H9 (cell line): ENCODE results near the gene POLR3H. TPM values are rescaled to one million over a fixed set of nuclear protein-coding genes. Genes with fewer than 3 reads are reported as not detected.

Source experiments
- DNase-seq: peaks from one replicate; pipeline ENCODE4 v3.0.0-alpha.2; 2017
- H2AFZ ChIP-seq: one replicate; pipeline ENCODE4 v1.6.1; 2013; ENCODE audit warnings: mild to moderate bottlenecking, low read length, control low read depth, moderate library complexity
- H2AK5ac ChIP-seq: 2 replicates; pipeline ENCODE4 v1.6.1; 2013; ENCODE audit warnings: low read length, control low read depth, mixed read lengths; ENCODE audit not compliant: insufficient read length
- H2BK120ac ChIP-seq: one replicate; pipeline ENCODE4 v1.6.1; 2013; ENCODE audit warnings: low read depth, mild to moderate bottlenecking, low read length, control low read depth, inconsistent platforms; ENCODE audit not compliant: poor library complexity, severe bottlenecking
- H2BK12ac ChIP-seq: 2 replicates; pipeline ENCODE4 v1.6.1; 2013; ENCODE audit warnings: low read length, control low read depth, mixed read lengths, low read depth; ENCODE audit not compliant: insufficient read length
- H2BK15ac ChIP-seq: 2 replicates; pipeline ENCODE4 v1.6.1; 2013; ENCODE audit warnings: low read depth, low read length, control low read depth
- H2BK20ac ChIP-seq: one replicate; pipeline ENCODE4 v1.6.1; 2013; ENCODE audit warnings: low read depth, mild to moderate bottlenecking, low read length, control low read depth, inconsistent platforms; ENCODE audit not compliant: poor library complexity, severe bottlenecking
- H2BK5ac ChIP-seq: 2 replicates; pipeline ENCODE4 v1.6.1; 2013; ENCODE audit warnings: low read length, control low read depth, mixed read lengths; ENCODE audit not compliant: insufficient read length
- H3K14ac ChIP-seq: 2 replicates; pipeline ENCODE4 v1.6.1; 2013; ENCODE audit warnings: low read length, control low read depth; ENCODE audit not compliant: insufficient read depth
- H3K18ac ChIP-seq: 2 replicates; pipeline ENCODE4 v1.6.1; 2013; ENCODE audit warnings: low read depth, mild to moderate bottlenecking, mixed read lengths, low read length, control low read depth; ENCODE audit not compliant: insufficient read length
- H3K23ac ChIP-seq: 2 replicates; pipeline ENCODE4 v1.6.1; 2013; ENCODE audit warnings: low read length, control low read depth, mixed read lengths, low read depth; ENCODE audit not compliant: insufficient read length
- H3K23me2 ChIP-seq: 2 replicates; pipeline ENCODE4 v1.6.1; 2013; ENCODE audit warnings: low read depth, mild to moderate bottlenecking, mixed read lengths, low read length, control low read depth; ENCODE audit not compliant: insufficient read length, poor library complexity, severe bottlenecking
- H3K27ac ChIP-seq: 2 replicates; pipeline ENCODE4 v1.5.1; 2013; ENCODE audit warnings: low read length, control low read depth, mixed read lengths, low read depth; ENCODE audit not compliant: insufficient read length
- H3K27me3 ChIP-seq: 2 replicates; pipeline ENCODE4 v1.6.1; 2013; ENCODE audit warnings: low read length, control low read depth, inconsistent platforms; ENCODE audit not compliant: insufficient read depth
- H3K4ac ChIP-seq: 2 replicates; pipeline ENCODE4 v1.6.1; 2013; ENCODE audit warnings: low read depth, mild to moderate bottlenecking, control low read depth, inconsistent platforms, low read length, moderate library complexity
- H3K4me1 ChIP-seq: 2 replicates; pipeline ENCODE4 v1.6.1; 2013; ENCODE audit warnings: low read length, control low read depth, inconsistent platforms; ENCODE audit not compliant: insufficient read depth
- H3K4me2 ChIP-seq: 2 replicates; pipeline ENCODE4 v1.6.1; 2013; ENCODE audit warnings: low read length, control low read depth, mixed read lengths; ENCODE audit not compliant: insufficient read length, insufficient read depth
- H3K56ac ChIP-seq: 2 replicates; pipeline ENCODE4 v1.6.1; 2013; ENCODE audit warnings: low read depth, mild to moderate bottlenecking, mixed read lengths, low read length, control low read depth; ENCODE audit not compliant: insufficient read length
- H3K79me1 ChIP-seq: 2 replicates; pipeline ENCODE4 v1.6.1; 2013; ENCODE audit warnings: low read depth, mild to moderate bottlenecking, moderate library complexity, low read length, control low read depth, inconsistent platforms; ENCODE audit not compliant: insufficient read depth, poor library complexity, severe bottlenecking
- H3K79me2 ChIP-seq: 2 replicates; pipeline ENCODE4 v1.6.1; 2013; ENCODE audit warnings: low read length, control low read depth, inconsistent platforms; ENCODE audit not compliant: insufficient read depth
- H3K9ac ChIP-seq: 2 replicates; pipeline ENCODE4 v1.6.1; 2013; ENCODE audit warnings: low read length, control low read depth, mixed read lengths; ENCODE audit not compliant: insufficient read length; ENCODE audit errors: extremely low read depth
- H3K9me3 ChIP-seq: one replicate; pipeline ENCODE4 v1.6.1; 2013; ENCODE audit warnings: low read depth, low read length, inconsistent platforms; ENCODE audit not compliant: control insufficient read depth
- H3T11ph ChIP-seq: one replicate; pipeline ENCODE4 v1.6.1; 2013; ENCODE audit warnings: mild to moderate bottlenecking, low read length, control low read depth, inconsistent platforms
- H4K20me1 ChIP-seq: one replicate; pipeline ENCODE4 v1.6.1; 2013; ENCODE audit not compliant: control insufficient read depth, insufficient read length, insufficient read depth
- H4K5ac ChIP-seq: 2 replicates; pipeline ENCODE4 v1.6.1; 2013; ENCODE audit warnings: low read depth, mild to moderate bottlenecking, mixed read lengths, low read length, control low read depth; ENCODE audit not compliant: insufficient read length
- H4K8ac ChIP-seq: replicated peaks from 2 replicates; pipeline ENCODE4 v1.6.1; 2013; ENCODE audit warnings: low read length, control low read depth, mixed read lengths, low read depth; ENCODE audit not compliant: insufficient read length
- H4K91ac ChIP-seq: 2 replicates; pipeline ENCODE4 v1.6.1; 2013; ENCODE audit warnings: low read depth, mild to moderate bottlenecking, moderate library complexity, mixed read lengths, low read length, control low read depth; ENCODE audit not compliant: insufficient read length
- H3K27ac Mint-ChIP-seq, 3 experiments: 2 replicates in 2 of 3; 3 replicates in 1 of 3; pipeline ENCODE4 v1.8.0; 2020 to 2021; ENCODE audit warnings: mixed read lengths in 3 of 3, mild to moderate bottlenecking in 1 of 3, moderate library complexity in 1 of 3
- H3K27me3 Mint-ChIP-seq: 2 replicates; pipeline ENCODE4 v1.8.0; 2021; ENCODE audit warnings: low read depth, mild to moderate bottlenecking, moderate library complexity, mixed read lengths
- H3K36me3 Mint-ChIP-seq, 3 experiments: 2 replicates in 2 of 3; 3 replicates in 1 of 3; pipeline ENCODE4 v1.8.0; 2020 to 2021; ENCODE audit warnings: low read depth in 3 of 3, mixed read lengths in 3 of 3; ENCODE audit not compliant: insufficient read depth in 1 of 3
- H3K4me1 Mint-ChIP-seq, 2 experiments: 2 replicates each; pipeline ENCODE4 v1.8.0; 2020; ENCODE audit warnings: mixed read lengths in 2 of 2
- H3K4me3 Mint-ChIP-seq, 2 experiments: 2 replicates in 1 of 2; 3 replicates in 1 of 2; pipeline ENCODE4 v1.8.0; 2020 to 2021; ENCODE audit warnings: mild to moderate bottlenecking in 2 of 2, mixed read lengths in 2 of 2, moderate library complexity in 1 of 2
- H3K9me3 Mint-ChIP-seq, 2 experiments: 2 replicates in 1 of 2; 3 replicates in 1 of 2; pipeline ENCODE4 v1.8.0; 2020; ENCODE audit warnings: mild to moderate bottlenecking in 2 of 2, mixed read lengths in 2 of 2, moderate library complexity in 1 of 2
- WGBS: extraction: QIAGEN DNeasy Blood & Tissue Kit; methylation state at CpG from one replicate; pipeline ENCODE4 v1.1.7; 2013; ENCODE audit warnings: missing lambda C conversion rate, low lambda C conversion rate, mixed read lengths; ENCODE audit not compliant: insufficient read length; ENCODE audit errors: extremely low coverage; 5-methylcytosine and 5-hydroxymethylcytosine counted together
- total RNA-seq: library from RNA; stranded (reverse); gene quantifications from 2 replicates; pipeline ENCODE4 v1.2.1, GENCODE V29; 2021
- TF ChIP-seq, protein P1 (sequence below): fragments of 200-600 bp; sonication (generic); conservative IDR thresholded peaks from 3 replicates; pipeline ENCODE4 v1.8.0; 2021; ENCODE audit warnings: antibody characterized with exemption, mild to moderate bottlenecking

The POLR3H gene
- total RNA-seq, 1 experiment from 2014 or later, result 68.2 TPM

DNA sequence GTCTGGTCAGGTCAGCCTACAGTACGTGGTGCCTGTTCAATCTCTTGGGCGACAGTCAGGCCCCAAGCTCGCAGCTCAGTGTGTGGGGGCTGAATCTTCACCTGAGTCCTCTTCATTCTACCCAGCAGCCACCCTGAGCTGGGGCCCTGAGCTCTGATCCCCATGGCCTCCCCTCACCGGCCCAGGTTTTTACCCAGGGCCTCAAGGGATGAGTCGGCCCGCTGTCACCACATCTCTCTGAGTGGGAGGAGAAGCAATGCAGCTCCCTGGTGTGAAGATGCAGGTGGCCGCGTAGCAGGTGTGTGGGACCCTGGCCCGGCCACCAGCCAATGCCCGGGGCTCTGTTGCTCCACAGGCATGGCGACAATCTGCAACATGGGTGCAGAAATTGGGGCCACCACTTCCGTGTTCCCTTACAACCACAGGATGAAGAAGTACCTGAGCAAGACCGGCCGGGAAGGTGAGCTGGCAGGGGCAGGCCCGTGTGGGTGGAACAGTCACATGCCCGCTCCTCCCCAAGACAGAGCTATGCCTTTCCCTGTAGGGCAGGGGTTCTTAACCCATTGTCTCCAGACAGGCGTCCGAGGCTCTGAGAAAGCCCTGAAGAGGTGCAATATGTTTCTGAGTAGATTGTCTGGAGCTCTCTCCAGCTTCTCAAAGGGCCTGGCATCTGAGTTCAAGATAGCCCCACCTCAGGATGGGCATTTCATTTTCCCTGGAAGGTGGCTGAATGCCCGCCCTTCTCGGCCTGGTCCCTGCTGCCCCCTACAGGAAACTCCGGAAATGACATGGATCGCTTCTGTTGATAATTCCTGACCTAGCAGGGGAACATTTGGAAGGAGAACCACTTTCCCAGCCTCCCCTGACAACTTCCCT is 26.9 kb downstream of the POLR3H start:
- TF ChIP-seq, protein P1, sequence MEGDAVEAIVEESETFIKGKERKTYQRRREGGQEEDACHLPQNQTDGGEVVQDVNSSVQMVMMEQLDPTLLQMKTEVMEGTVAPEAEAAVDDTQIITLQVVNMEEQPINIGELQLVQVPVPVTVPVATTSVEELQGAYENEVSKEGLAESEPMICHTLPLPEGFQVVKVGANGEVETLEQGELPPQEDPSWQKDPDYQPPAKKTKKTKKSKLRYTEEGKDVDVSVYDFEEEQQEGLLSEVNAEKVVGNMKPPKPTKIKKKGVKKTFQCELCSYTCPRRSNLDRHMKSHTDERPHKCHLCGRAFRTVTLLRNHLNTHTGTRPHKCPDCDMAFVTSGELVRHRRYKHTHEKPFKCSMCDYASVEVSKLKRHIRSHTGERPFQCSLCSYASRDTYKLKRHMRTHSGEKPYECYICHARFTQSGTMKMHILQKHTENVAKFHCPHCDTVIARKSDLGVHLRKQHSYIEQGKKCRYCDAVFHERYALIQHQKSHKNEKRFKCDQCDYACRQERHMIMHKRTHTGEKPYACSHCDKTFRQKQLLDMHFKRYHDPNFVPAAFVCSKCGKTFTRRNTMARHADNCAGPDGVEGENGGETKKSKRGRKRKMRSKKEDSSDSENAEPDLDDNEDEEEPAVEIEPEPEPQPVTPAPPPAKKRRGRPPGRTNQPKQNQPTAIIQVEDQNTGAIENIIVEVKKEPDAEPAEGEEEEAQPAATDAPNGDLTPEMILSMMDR, result peak; percentile 95
- H3K4me3 Mint-ChIP-seq, result no peak overlapping the region
- peak overlapping the region in 2 of 3 experiments; percentile 44 to 61; a peak in 2 of 7 replicates for H3K27ac Mint-ChIP-seq
- H2BK15ac ChIP-seq, result no peak overlapping the region; the same call in 1 of the 2 replicates
- no peak overlapping the region for H2AK5ac ChIP-seq
- no peak overlapping the region for H4K5ac ChIP-seq
- no peaks in the 10 kb centered on the region for H4K20me1 ChIP-seq
- H3K23ac ChIP-seq, result no peak overlapping the region
- H3T11ph ChIP-seq, result no peak overlapping the region
- no CpG with 5 or more reads among the region's 22 CpGs for WGBS
- H3K14ac ChIP-seq, result no peak overlapping the region; the same call in 1 of the 2 replicates
- no peak overlapping the region for H3K27ac ChIP-seq
- H3K4ac ChIP-seq, result no peak overlapping the region
- no peaks in the 10 kb centered on the region for H3K79me2 ChIP-seq
- H3K23me2 ChIP-seq, result no peaks in the 10 kb centered on the region
- no peaks in the 10 kb centered on the region for H3K27me3 ChIP-seq
- no peak overlapping the region for H2BK5ac ChIP-seq
- no peak overlapping the region for H3K56ac ChIP-seq
- no peak overlapping the region for H3K9ac ChIP-seq
- H2AFZ ChIP-seq, result no peak overlapping the region
- H3K4me1 ChIP-seq, result peaks cover 5% of the 10 kb centered on the region; the same call in 1 of the 2 replicates
- no peaks in the 10 kb centered on the region for H3K9me3 Mint-ChIP-seq
- H2BK20ac ChIP-seq, result no peak overlapping the region
- H3K4me2 ChIP-seq, result no peak overlapping the region
- no peaks in the 10 kb centered on the region for H3K79me1 ChIP-seq
- no peaks in the 10 kb centered on the region for H3K27me3 Mint-ChIP-seq
- H4K91ac ChIP-seq, result no peak overlapping the region
- peak; percentile 64 for DNase-seq
- H3K4me1 Mint-ChIP-seq, result peaks cover 14% of the 10 kb centered on the region in 2 experiments
- no peak overlapping the region for H2BK120ac ChIP-seq
- no peak overlapping the region for H2BK12ac ChIP-seq
- no peak overlapping the region for H4K8ac ChIP-seq
- peaks cover 18 to 31% (median 29%) of the 10 kb centered on the region in 3 experiments; a peak in 6 of 7 replicates for H3K36me3 Mint-ChIP-seq
- no peak overlapping the region for H3K18ac ChIP-seq
- no peaks in the 10 kb centered on the region for H3K9me3 ChIP-seq
